Tongue (tissue), 2 donors: ENCODE measurements around the gene JPH3. TPM values are rescaled to one million over a fixed set of nuclear protein-coding genes. Genes with fewer than 3 reads are reported as not detected.
"Not testable (repeated sequence)": the region's sequence is repeated elsewhere in the genome, so short reads cannot be mapped to it uniquely, and the experiment has no call there.

Experiments used
- DNase-seq: peaks from one replicate; pipeline ENCODE4 v3.0.0-alpha.2; 2015
- total RNA-seq: library from RNA; depleted of rRNA; stranded (reverse); fragments of >200 nt; gene quantifications from one replicate; pipeline ENCODE4 v1.2.3, GENCODE V29; 2014

Gene JPH3
- total RNA-seq, 1 donor from 2014 or later, result 0.10 TPM

DNA sequence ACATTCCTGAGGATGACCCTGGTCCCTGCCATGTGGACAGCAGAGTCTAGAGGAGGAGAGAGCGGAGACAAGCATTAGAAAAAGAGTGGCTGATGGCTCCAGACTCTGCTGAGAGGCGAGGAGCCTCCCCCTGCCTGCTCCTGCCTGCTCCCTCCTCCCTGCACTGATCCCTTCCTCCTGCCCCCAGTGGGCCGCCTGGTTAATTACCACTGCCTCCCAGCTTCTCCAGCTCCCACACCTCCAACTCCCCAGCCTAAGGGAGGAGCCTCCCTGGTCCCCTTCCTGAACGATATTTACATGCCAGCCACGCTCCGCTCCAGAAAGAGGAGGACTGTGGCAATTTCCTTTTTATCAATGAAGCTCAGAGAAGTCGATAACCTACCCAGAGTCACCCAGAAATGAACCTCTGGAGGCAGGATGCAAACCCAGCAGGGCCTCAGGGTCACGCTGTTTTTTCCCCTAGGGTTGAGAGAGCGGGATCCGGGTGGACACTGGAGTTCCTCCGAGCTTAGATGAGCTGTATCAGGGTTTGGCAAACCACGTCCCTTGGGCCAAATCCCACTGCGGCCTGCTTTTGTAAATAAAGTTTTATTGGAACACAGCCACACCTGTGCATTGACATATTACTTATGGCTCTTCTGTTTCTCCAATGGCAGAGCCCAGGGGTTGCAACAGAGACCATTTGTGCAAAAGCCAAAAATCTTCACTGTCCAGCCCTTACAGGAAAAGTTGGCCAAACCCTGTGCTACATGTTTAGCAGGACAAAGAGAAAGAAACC lies 27.1 kb upstream of the JPH3 start:
- DNase-seq, result no peak

DNA sequence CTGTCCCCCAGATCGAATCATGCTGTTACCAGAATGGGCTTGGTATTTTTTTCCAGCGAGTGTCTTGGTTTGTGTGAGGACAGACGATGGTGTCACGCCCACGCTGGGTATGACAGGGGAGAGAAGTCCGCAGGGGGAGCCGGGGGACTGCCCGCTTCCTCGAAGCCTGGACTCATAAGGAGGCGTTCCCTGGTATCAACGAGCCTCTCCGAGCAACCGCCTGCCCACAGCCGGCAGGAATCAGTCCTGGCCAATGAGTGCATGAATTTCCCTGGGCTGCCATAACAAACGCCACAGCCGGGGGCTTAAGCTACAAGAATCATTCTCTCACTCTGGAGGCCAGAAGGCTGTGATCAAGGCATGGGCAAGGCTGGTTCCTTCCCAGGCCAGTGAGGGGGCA lies 26.1 kb upstream of the JPH3 start:
- DNase-seq, result no peak

DNA sequence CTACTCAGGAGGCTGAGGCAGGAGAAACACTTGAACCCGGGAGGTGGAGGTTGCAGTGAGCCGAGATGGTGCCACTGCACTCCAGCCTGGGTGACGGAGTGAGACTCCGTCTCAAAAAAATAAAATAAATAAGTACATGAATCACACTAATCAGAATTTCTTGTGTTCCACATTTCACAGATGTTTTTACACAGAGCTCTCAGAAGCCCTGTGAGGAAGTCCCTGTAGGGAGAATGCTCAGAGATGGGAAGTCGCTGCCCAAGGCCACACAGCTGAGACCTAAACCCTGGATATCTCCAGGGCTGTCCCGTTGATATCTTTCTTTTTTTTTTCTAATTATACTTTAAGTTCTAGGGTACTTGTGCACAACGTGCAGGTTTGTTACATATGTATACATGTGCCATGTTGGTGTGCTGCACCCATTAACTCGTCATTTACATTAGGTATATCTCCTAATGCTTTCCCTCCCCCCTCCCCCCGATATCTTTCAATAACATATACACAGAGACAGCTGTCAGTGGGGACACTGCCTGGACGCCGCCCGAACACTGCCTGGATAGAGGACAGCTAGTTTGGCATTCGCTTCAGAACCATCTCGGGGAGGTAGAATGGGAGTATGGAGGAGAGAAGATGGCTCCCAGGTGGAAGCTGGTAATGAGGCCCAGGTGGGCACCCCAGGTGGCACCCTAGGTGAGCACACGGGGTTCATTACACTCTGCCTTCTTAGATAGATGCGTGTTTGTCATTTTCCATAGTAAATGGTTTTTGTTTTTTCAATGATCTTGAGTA lies 24.0 kb upstream of the JPH3 start:
- DNase-seq, result not testable (repeated sequence)

DNA sequence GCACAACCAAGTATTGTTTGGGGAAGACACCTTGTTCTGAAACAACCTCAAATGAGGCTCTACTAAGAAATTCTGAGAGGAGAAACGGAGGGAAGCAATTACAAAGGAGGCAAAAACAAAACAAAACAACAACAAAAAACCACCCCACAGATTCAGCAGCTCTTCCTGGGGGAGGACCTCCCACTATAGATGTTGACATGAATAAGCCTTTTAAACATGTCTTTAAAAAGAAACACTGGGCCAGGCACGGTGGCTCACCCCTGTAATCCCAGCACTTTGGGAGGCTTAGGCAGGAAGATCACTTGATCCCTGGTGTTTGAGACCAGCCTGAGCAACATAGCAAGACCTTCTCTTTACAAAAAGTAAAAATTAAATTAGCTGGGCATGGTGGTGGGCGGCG lies 22.6 kb upstream of the JPH3 start:
- no peak for DNase-seq

DNA sequence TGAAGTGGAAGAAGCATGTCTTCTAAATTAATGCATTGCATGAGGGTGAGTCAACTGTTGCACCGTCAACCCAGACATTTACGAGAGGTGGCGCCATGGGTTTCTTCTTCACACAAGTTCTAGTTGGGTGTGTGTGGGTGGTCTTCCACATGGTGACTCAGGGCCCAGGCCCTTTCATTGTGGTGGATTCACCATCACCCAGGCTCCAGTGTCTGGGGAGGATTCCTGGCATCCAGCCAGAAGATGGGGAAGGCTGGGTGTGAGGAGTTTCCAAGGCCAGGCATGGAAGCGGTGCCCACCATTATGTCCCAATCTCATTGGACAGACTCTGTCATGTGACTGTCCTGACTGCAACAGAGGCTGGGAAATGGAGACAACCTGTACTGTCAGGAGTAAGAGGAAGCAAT lies 21.4 kb upstream of the JPH3 start:
- no peak for DNase-seq

DNA sequence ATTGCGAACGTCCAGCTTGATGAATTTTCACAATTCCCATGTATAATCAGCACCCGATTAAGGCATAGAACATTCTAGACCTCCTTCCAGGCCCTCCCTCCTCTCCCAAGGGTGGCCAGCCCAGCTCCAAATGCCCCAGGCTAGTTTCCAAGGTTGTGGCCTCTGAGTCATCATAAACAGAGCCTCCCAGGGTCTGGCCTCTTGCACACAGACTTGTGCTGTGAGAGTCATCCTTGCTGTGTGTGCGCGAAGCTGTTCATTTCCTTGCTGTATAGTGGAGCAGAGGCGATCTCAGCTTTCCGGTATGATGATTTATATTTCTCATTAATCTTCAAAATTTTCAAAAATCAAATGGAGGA lies 20.5 kb upstream of the JPH3 start:
- peak; percentile 32 for DNase-seq

DNA sequence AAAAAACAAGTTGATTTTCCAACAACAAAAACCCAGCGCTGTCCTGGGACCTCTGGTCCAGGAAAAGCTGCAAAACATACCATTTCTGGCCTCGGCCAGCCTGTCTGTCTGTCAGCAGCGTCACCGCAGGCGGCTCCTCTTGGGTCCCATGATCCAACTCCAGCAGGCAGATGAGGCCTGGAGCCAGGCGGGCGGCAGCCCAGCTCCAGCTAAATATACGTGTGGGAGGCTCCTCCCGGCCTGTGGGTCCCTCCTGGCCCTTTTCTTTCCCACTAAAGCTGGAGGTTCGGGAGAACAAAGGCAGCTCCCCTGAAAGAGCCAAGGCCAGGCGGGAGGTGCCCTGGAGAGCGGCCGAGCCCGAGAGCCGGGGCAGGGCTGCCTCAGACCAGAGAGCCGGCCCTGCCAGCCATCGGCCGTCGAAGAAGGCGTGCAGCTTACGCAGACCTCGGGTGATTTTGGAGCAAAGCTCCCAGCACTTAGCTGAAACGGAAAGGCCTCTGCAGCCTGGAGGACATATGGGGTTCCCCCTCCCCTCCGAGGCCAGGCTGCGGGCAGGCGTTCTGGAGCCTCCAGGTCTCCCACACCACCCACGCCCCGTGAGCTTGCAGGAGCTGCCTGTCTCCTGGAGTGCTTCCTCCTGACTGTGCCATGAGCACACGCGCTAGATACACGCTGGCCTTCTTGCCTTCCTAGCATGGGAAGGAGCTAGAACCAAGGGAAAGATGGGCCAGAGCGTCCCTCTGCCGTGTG lies 19.9 kb upstream of the JPH3 start:
- peak; percentile 25 for DNase-seq

DNA sequence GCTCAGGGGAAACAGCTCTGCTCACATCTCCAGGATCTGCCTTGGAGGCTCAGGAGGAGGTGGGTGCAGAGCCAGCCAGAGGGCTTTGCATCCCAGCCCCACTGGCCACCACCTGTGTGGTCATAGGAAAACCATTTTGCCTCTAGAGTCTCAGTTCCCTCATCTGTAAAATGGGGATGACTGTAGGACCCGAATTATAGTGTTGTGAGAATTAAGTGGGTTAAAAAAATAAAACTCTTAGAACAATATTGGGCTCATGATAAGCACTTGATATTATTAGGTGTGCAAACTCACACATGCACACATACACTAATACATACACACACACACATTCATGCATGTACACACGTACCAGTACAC lies 19.4 kb upstream of the JPH3 start:
- DNase-seq, result no peak

DNA sequence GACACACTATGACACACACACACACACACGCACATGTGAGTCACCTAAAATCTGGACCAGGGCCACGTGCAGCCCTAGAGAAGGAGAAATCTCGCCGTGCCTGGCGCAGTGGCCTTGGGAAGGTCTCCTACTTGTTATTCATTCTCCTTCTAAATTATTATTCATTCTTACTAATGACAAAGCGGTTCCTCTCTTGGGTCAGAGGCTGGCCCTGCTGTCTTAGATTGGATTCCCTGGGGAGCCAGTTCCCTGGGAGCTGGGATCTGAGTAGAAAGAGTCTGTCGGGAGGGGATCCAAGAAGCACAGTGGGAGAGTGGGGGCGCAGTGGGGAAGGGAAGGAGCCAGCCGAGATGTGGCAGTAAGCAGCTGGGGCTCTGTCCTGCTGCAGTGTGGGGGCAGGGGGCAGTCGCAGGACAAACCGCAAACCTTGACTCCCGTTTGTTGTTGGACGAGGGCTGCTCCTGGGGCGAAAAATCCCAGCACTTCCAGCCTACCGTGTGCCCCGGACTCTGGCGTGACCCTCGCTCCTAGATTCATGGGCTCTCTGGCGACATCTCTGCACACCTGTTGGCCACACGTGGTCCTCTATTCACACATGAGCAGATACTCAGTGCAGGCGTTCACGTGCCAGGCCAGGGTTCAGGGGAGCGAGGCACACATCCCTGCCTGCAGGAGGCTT lies 18.7 kb upstream of the JPH3 start:
- no peak for DNase-seq

DNA sequence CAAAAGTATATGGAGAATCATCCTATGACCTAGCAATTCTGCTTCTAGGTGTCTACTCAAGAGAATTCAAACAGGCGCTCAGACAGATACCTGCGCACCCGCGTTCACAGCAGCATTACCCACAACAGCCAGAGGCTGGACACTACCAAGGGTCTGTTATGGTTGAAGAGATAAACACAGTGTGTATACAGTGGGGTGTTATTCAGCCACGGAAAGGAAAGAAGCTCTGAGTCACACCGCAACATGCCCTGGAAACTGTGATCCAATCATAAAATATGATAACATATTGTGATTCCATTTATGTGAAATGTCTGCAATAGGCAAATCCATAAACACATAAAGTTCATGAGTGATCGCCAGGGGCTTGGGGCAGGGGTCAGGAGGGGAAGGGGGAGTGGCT lies 18.0 kb upstream of the JPH3 start:
- DNase-seq, result no peak

DNA sequence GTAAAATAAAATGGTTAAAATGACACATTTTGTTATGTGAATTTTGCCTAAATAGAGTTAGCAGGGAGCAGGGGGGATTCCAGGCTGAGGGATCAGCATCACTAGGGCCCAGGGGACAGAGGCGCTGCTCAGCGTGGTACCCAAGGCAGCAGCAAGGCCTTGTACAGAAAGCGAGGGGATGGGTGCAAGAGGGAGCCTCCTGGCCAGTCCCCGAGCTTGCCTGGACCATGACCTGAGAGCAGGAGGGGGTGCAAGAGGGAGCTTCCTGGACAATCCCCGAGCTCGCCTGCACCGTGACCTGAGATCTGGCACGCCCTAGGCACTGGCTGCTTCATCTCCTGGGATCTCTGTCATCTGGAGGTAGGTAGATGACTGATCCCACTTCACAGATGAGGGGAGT lies 17.3 kb upstream of the JPH3 start:
- no peak for DNase-seq

DNA sequence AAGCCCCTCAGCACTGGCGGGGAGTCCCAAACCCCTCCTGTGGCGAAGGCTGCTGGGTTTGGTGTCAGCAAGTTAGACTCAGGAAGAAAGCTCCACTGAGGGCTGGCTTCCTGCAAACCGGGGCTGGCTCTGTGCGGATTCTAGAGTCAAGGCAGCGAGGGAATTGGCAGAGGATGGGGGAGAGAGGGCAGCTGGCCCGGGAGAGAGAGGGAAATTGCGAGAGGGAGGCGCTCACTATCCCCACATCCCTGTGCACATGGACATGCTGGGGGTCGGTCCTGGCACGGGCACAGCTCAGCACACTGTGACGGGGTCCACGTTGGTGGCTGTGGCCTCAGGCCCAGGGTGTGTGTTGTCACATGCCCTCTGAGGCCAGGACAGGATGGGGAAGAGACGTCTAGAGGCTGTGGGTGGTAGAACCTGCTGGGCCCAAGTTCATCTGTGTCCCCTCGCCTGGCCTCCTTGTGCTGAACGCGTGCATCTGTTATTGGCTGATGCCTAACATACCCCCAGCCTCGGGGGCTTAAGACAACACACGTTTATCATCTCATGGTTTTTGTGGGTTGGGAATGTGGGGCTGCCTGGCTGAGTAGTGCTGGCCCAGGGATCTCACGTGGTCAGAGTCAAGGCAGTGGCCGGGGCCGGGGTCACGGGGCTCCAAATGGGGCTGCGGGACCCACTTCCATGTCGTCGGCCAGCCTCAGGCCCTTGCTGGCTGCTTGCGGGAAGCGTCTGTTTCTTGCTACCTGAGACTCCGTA lies 16.7 kb upstream of the JPH3 start:
- no peak for DNase-seq

DNA sequence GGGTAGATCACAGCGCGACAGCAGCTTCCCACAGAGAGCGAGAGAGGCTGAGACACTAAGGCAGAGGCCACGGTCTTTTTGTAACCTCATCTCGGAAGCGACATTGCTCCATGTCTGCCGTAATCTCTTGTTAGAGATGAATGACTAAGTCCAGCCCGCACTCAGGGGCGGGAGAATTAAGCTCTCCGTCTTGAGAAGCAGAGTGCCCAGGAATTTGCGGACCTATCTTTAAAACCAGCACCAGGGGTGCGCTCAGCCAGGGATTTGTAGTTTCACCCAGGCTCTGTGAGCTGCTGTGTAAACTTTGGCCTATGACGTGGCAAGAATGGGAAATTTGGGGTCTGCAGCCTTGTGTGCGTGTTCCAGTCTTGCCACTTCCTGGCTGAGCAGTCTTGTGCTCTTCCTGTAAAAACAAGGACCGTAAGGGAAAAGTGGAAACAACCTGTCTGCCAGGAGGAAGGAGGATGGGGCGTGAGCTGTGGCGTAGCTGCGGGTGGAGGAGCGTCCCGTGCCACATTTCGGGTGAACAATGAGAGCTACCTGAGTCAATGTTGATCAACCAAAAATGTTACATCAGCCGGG lies 16.0 kb upstream of the JPH3 start:
- no peak for DNase-seq

DNA sequence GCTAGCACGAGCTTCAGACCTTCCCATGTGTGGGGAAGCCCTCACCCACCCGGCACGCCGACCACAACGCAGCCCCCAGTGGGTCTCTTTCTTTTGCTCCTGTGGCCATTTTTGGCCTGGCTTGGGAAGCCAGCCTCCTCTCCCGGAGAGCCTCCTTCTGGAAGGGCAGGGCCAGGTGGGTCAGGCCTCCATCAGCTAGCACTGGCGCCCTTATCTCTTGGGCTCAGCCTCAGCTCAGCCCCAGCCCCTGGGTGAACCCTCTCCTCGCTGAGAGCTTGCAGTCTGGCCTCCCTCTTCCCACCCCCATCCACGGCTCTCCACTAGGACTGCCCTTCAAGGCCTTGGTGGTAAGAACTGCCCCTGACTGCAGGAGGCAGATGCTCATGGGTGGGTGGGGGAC lies 14.7 kb upstream of the JPH3 start:
- DNase-seq, result no peak

DNA sequence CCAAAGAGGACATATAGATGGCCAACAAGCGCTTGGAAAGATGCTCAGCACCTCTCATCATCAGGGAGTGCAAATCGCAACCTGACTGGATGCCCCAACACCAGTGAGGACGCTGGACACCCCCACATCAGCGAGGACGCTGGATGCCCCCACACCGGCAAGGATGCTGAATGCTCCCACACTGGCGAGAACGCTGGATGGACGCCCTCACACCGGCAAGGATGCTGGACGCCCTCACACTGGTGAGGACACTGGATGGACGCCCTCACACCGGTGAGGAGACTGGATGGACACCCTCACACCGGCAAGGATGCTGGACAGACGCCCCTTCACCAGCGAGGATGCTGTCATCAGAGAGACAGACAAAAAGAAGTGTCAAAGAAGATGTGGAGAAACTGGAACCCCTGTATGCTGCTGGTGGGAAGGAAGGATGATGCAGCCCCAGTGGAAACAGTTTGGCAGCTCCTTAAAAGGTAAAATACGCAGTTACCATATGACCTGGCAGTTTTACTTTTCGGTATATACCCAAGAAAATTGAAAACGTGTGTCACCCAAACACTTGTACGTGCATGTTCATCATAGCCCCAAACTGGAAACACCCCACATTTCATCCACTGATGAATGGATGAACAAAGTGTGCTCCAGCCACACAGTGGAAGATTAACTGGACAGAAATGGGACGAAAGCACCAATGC lies 10.1 kb upstream of the JPH3 start:
- DNase-seq, result no peak

DNA sequence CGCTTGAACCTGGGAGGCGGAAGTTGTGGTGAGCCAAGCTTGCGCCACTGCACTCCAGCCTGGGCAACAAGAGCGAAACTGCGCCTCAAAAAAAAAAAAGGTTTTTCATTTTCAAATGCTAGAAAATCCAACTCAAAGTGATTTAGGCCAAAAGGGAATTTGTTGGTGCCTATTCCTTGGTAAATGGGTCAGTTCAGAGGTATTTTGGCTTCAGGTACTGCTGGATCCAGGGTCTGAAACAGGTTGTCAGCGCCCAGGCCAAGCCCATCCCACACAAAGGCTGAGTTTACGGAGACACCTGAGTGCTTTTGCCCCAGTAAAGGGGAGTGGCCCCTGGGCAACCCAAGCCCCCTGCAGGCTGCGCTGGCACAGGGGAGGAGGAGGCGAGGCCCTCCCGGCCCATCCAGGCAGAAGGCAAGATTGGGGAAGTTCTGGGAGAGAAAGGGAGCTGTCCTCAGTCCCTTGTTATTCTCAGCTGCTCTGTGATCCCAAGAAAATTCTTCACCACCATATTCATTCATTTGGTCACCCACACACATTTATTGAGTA lies 8.5 kb upstream of the JPH3 start:
- DNase-seq, result no peak

DNA sequence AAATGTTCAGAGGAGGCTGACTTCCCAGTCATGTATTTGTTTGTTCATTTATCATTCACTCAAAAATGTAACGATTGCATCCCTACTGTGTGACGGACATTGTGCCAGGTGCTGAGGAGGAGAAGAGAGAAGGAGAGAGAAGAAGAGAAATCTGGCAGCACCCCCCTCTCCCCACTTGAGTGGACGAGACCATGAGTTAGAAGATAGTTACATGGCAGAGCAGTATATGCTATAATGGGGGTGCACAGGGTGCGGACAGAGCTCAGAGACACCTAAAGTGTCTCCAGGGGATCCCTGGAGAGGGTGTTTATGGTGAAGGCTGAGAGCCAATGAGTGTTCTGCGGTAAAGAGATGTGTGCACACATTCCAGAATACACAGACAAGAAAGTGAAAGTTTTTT lies 6.6 kb upstream of the JPH3 start:
- no peak for DNase-seq

DNA sequence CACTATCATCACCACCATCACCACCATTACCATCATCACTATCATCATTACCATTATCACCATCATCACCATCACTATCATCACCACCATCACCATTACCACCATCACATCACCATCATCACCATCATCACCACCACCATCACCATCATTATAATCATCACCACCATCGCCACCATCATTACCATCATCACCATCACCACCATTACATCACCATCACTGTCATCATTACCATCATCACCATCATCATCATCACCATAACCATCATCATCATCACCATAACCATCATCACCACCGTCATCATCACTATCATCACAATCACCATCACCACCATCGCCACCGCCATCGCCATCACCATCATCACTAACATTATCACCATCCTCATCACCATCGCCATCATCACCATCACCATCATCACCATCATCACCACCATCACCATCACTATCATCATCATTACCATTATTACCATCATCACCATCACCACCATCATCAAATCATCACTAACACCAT lies 4.9 kb upstream of the JPH3 start:
- DNase-seq, result no peak

DNA sequence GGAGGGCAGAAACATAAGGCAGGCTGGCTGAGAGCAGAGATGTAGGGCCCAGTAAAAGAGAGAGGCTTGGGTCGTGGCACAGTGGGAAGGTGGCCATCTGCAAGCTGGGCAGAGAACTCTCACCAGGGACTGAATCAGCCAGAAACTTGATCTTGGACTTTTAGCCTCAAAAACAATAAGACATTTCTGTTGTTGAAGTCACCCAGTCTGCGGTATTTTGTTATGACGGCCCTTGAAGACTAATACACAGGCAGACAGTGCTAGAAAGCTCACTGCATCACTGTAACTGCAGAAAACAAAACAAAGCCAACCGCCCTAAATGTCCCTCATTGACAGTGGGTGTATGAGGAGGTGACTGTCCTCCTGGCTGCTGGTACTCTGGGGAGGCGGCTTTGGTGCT lies 3.9 kb upstream of the JPH3 start:
- no peak for DNase-seq

DNA sequence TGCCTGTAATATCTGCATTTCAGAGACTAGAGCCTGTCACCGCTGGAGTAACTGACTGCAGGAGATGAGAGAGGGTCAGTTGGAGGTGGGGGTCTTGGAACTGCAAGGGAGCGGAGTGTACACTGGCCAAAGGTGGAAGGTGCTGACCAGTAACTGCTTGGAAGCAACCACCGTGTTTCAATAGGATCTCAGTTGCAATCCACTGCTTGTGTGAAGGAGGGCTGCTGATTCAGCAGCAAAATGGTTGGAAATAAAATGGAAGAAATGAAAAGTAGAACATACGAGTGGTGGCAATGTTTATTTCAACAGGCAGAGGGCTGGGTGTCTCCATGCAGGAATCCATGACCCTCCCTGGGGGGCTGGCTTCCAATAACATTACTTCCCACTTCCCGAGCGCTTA lies 2.1 kb upstream of the JPH3 start:
- DNase-seq, result no peak
